Gastroesophageal sphincter (tissue), 3 donors: Measurements from ENCODE around the gene IRS2.

Experiments
- EP300 ChIP-seq: sonication (generic); formaldehyde crosslinking; IDR thresholded peaks from one replicate; pipeline ENCODE4 v1.6.1; 2017; ENCODE audit warnings: antibody characterized with exemption, mild to moderate bottlenecking
- POLR2A ChIP-seq, 2 donors: fragments of 450-650 bp; IDR thresholded peaks; one replicate each; pipeline ENCODE4 v1.6.1; 2017; ENCODE audit warnings: antibody characterized with exemption in 2 of 2, mild to moderate bottlenecking in 2 of 2, moderate library complexity in 1 of 2
- POLR2AphosphoS5 ChIP-seq: sonication (generic); formaldehyde crosslinking; IDR thresholded peaks from one replicate; pipeline ENCODE4 v1.6.1; 2017; ENCODE audit warnings: antibody characterized with exemption
- TF ChIP-seq, protein P1 (sequence below), 4 experiments: fragments of 200-600 bp in 2 of 4; fragments of 450-650 bp in 2 of 4; sonication (generic) in 1 of 4; IDR thresholded peaks; one replicate each; pipeline ENCODE4 v1.5.1; 2017 to 2019; ENCODE audit warnings: antibody characterized with exemption in 4 of 4, mild to moderate bottlenecking in 2 of 4, moderate library complexity in 2 of 4

DNA sequence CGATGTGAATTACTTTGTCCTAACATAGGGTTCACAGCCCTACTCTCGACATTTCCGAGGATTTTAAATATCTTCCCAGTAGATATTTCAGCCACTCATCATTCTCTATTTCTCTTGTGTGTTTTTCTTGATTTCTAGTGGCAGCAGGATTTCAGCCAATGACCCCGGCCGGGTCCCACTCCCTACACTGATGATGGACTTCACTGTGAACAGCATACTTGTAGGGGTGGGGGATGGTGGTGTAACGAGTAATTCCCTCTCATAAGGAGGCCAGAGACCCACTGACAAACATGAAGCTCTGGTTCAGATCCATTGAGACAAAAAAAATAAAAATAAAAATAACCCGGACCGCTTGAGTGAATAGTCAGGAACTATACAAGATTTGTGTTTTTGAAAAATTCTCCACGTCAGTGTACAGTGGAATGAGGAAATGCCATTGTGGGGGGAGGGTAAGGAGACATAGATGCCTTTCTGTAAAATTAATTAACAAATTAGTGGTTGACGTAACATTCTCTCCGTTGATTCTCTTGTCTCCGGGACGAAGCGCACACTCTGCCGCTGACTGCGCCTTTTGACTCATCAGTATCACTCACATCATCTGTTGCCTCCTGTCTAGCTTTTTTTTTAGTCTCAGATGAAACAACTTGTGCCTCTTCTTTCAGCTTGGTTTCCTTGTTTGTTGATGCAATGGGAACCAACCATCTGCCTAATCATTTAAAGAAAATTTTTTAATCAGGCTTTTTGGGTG lies 48.8 kb upstream of the IRS2 start:
- TF ChIP-seq POLR2A (IDR thresholded peaks at IDR 0.05) = no peak
- TF ChIP-seq, protein P1, sequence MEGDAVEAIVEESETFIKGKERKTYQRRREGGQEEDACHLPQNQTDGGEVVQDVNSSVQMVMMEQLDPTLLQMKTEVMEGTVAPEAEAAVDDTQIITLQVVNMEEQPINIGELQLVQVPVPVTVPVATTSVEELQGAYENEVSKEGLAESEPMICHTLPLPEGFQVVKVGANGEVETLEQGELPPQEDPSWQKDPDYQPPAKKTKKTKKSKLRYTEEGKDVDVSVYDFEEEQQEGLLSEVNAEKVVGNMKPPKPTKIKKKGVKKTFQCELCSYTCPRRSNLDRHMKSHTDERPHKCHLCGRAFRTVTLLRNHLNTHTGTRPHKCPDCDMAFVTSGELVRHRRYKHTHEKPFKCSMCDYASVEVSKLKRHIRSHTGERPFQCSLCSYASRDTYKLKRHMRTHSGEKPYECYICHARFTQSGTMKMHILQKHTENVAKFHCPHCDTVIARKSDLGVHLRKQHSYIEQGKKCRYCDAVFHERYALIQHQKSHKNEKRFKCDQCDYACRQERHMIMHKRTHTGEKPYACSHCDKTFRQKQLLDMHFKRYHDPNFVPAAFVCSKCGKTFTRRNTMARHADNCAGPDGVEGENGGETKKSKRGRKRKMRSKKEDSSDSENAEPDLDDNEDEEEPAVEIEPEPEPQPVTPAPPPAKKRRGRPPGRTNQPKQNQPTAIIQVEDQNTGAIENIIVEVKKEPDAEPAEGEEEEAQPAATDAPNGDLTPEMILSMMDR (IDR thresholded peaks at IDR 0.05) = no peak
- no peak for TF ChIP-seq EP300
- no peak for TF ChIP-seq POLR2AphosphoS5
